CD8-positive, alpha-beta memory T cell (primary cell): ENCODE measurements around the gene MYRIP. TPM values are rescaled to one million over a fixed set of nuclear protein-coding genes. Genes with fewer than 3 reads are reported as not detected.
A peak's percentile ranks its signal among the peaks of the same experiment; 100 is the strongest.
"Not testable (repeated sequence)": the region's sequence is repeated elsewhere in the genome, so short reads cannot be mapped to it uniquely, and the experiment has no call there.

Source experiments
- CTCF ChIA-PET: fragments of 350-600 bp; sonication (Branson Sonifier 250); formaldehyde crosslinking; loops from one replicate; lab custom pipeline; 2021; ENCODE audit warnings: antibody characterized with exemption; lab: Charles Lee
- POLR2A ChIA-PET: fragments of 350-600 bp; sonication (Branson Sonifier 250); formaldehyde crosslinking; loops from one replicate; lab custom pipeline; 2021; ENCODE audit warnings: antibody characterized with exemption; lab: Charles Lee
- DNase-seq, 5 donors: peaks; one replicate each; pipeline versions ENCODE4 v3.0.0 to v3.0.0-alpha.2; 2020 to 2022; ENCODE audit warnings: mixed read lengths in 1 of 5
- H3K27ac ChIP-seq: one replicate; pipeline ENCODE4 v1.7.0; 2013; ENCODE audit warnings: low read depth, mild to moderate bottlenecking, low read length, moderate library complexity
- H3K27me3 ChIP-seq: 2 replicates; pipeline ENCODE4 v1.7.0; 2013; ENCODE audit warnings: low read length, mild to moderate bottlenecking; ENCODE audit not compliant: insufficient read depth, poor library complexity, severe bottlenecking
- H3K36me3 ChIP-seq: 2 replicates; pipeline ENCODE4 v1.7.0; 2013; ENCODE audit warnings: mild to moderate bottlenecking, low read length, moderate library complexity; ENCODE audit not compliant: insufficient read depth
- H3K4me1 ChIP-seq: 2 replicates; pipeline ENCODE4 v1.7.0; 2013; ENCODE audit warnings: mild to moderate bottlenecking, low read length, moderate library complexity; ENCODE audit not compliant: insufficient read depth
- H3K4me3 ChIP-seq: 2 replicates; pipeline ENCODE4 v1.7.0; 2013; ENCODE audit warnings: mild to moderate bottlenecking, low read length
- H3K9me3 ChIP-seq: 2 replicates; pipeline ENCODE4 v1.7.0; 2013; ENCODE audit warnings: mild to moderate bottlenecking, low read length
- H3K27ac Mint-ChIP-seq, 8 donors: one replicate each; pipeline ENCODE4 v1.8.0; 2020 to 2021; ENCODE audit warnings: mixed read lengths in 8 of 8, mild to moderate bottlenecking in 6 of 8, inconsistent platforms in 3 of 8, moderate library complexity in 3 of 8
- H3K27me3 Mint-ChIP-seq, 2 donors: one replicate each; pipeline ENCODE4 v1.8.0; 2020 to 2021; ENCODE audit warnings: mixed read lengths in 2 of 2, mild to moderate bottlenecking in 1 of 2, moderate library complexity in 1 of 2
- H3K36me3 Mint-ChIP-seq, 3 donors: one replicate each; pipeline ENCODE4 v1.8.0; 2020 to 2021; ENCODE audit warnings: mixed read lengths in 3 of 3, inconsistent platforms in 1 of 3, mild to moderate bottlenecking in 1 of 3
- H3K4me1 Mint-ChIP-seq, 3 donors: one replicate each; pipeline ENCODE4 v1.8.0; 2020 to 2021; ENCODE audit warnings: mixed read lengths in 3 of 3, inconsistent platforms in 1 of 3, mild to moderate bottlenecking in 1 of 3
- H3K4me3 Mint-ChIP-seq, 7 donors: one replicate each; pipeline ENCODE4 v1.8.0; 2020 to 2021; ENCODE audit warnings: mixed read lengths in 7 of 7, mild to moderate bottlenecking in 6 of 7, moderate library complexity in 4 of 7, inconsistent platforms in 2 of 7
- H3K9me3 Mint-ChIP-seq, 5 donors: one replicate each; pipeline ENCODE4 v1.8.0; 2020 to 2022; ENCODE audit warnings: mixed read lengths in 5 of 5, mild to moderate bottlenecking in 3 of 5, moderate library complexity in 2 of 5, inconsistent platforms in 1 of 5
- polyA plus RNA-seq: library from polyadenylated mRNA; unstranded; fragments of 300-500 nt; fragmentation: Illumina TruSeq; gene quantifications from one replicate; pipeline ENCODE4 v1.2.3, GENCODE V29; 2021
- total RNA-seq, 2 experiments: library from RNA; stranded (reverse); gene quantifications; one replicate each; pipeline ENCODE4 v1.2.3, GENCODE V29; 2021

The MYRIP gene
- total and polyA plus RNA-seq, 3 experiments from 2014 or later, result not detected

- H3K4me1 ChIP-seq, H3K9me3 Mint-ChIP-seq, H3K36me3 ChIP-seq, H3K4me3 Mint-ChIP-seq, H3K27me3 Mint-ChIP-seq, POLR2A ChIA-PET, H3K36me3 Mint-ChIP-seq, H3K27ac Mint-ChIP-seq, H3K9me3 ChIP-seq, H3K27ac ChIP-seq, DNase-seq, H3K4me3 ChIP-seq, CTCF ChIA-PET, H3K4me1 Mint-ChIP-seq, H3K27me3 ChIP-seq: not testable (repeated sequence)
Measured at GRCh38 chr3:40283057-40283456, 473.6 kb downstream of the MYRIP start.

- Mint-ChIP-seq H3K27ac (no peak overlapping the region), H3K27me3 (peaks cover 0 to 2% of the 10 kb centered on the region in 2 donors), H3K36me3 (peaks cover 8 to 17% (median 17%) of the 10 kb centered on the region in 3 donors), H3K9me3 (peaks cover 0 to 6% (median 2%) of the 10 kb centered on the region in 5 donors), H3K4me1 (peaks cover 3 to 13% (median 12%) of the 10 kb centered on the region in 3 donors), H3K4me3 (no peak overlapping the region)
- Histone ChIP-seq H3K9me3 (no peaks in the 10 kb centered on the region), H3K4me3 (no peak overlapping the region), H3K27ac (no peak overlapping the region), H3K4me1 (no peaks in the 10 kb centered on the region), H3K27me3 (no peaks in the 10 kb centered on the region), H3K36me3 (no peaks in the 10 kb centered on the region)
- POLR2A ChIA-PET, result no interaction called here
- no peak for DNase-seq
- CTCF ChIA-PET, result no interaction called here
Measured at GRCh38 chr3:40287248-40287647, 477.8 kb downstream of the MYRIP start.

GRCh38 chr3:40290396-40290795, 481.0 kb downstream of the MYRIP start:
- Histone ChIP-seq H3K4me1 (no peaks in the 10 kb centered on the region), H3K27me3 (no peaks in the 10 kb centered on the region), H3K36me3 (peaks cover 4% of the 10 kb centered on the region), H3K9me3 (no peaks in the 10 kb centered on the region), H3K27ac (no peak overlapping the region), H3K4me3 (no peak overlapping the region)
- peaks cover 14 to 38% (median 24%) of the 10 kb centered on the region in 3 donors for H3K36me3 Mint-ChIP-seq
- H3K4me1 Mint-ChIP-seq, result peaks cover 3 to 13% (median 12%) of the 10 kb centered on the region in 3 donors
- H3K27ac Mint-ChIP-seq, result peak overlapping the region; percentile 21 to 92 (median 81)
- POLR2A ChIA-PET, result no interaction called here
- peaks cover 0 to 4% of the 10 kb centered on the region in 2 donors for H3K27me3 Mint-ChIP-seq
- peak overlapping the region; percentile 70 to 80 (median 77) for H3K4me3 Mint-ChIP-seq
- CTCF ChIA-PET, result interaction anchor here (1.2 kb wide), 2 partner anchors 14 to 19 kb away, joined by 3 read pairs; no protein-coding TSS in a partner anchor
- peak in 3 of 5 donors; percentile 9 to 61 (median 10) for DNase-seq
- H3K9me3 Mint-ChIP-seq, result peaks cover 0 to 4% (median 1%) of the 10 kb centered on the region in 5 donors

GRCh38 chr3:40291471-40291870, 482.1 kb downstream of the MYRIP start:
- ChIA-PET CTCF (interaction anchor here (1.2 kb wide), 1 partner anchor 18 kb away, joined by 3 read pairs; no protein-coding TSS in a partner anchor), POLR2A (no interaction called here)
- Histone ChIP-seq H3K27ac (no peak overlapping the region), H3K4me3 (no peak overlapping the region), H3K9me3 (no peaks in the 10 kb centered on the region), H3K27me3 (no peaks in the 10 kb centered on the region), H3K36me3 (peaks cover 4% of the 10 kb centered on the region), H3K4me1 (no peaks in the 10 kb centered on the region)
- Mint-ChIP-seq H3K27ac (no peak overlapping the region), H3K4me3 (no peak overlapping the region), H3K36me3 (peaks cover 13 to 43% (median 22%) of the 10 kb centered on the region in 3 donors), H3K9me3 (no peaks in the 10 kb centered on the region), H3K4me1 (peaks cover 3 to 13% (median 12%) of the 10 kb centered on the region in 3 donors), H3K27me3 (peaks cover 0 to 4% of the 10 kb centered on the region in 2 donors)
- DNase-seq, result no peak

GRCh38 chr3:40292637-40293349, 483.4 kb downstream of the MYRIP start:
- Histone ChIP-seq H3K36me3 (peaks cover 4% of the 10 kb centered on the region), H3K27me3 (no peaks in the 10 kb centered on the region), H3K4me3 (no peak overlapping the region), H3K9me3 (no peaks in the 10 kb centered on the region), H3K4me1 (no peaks in the 10 kb centered on the region), H3K27ac (no peak overlapping the region)
- ChIA-PET CTCF (no interaction called here), POLR2A (no interaction called here)
- no peak overlapping the region for H3K27ac Mint-ChIP-seq
- no peak for DNase-seq
- peaks cover 16 to 51% (median 22%) of the 10 kb centered on the region in 3 donors for H3K36me3 Mint-ChIP-seq
- H3K27me3 Mint-ChIP-seq, result peaks cover 0 to 6% of the 10 kb centered on the region in 2 donors
- H3K9me3 Mint-ChIP-seq, result no peaks in the 10 kb centered on the region
- H3K4me3 Mint-ChIP-seq, result no peak overlapping the region
- peaks cover 3 to 13% (median 12%) of the 10 kb centered on the region in 3 donors for H3K4me1 Mint-ChIP-seq

DNA sequence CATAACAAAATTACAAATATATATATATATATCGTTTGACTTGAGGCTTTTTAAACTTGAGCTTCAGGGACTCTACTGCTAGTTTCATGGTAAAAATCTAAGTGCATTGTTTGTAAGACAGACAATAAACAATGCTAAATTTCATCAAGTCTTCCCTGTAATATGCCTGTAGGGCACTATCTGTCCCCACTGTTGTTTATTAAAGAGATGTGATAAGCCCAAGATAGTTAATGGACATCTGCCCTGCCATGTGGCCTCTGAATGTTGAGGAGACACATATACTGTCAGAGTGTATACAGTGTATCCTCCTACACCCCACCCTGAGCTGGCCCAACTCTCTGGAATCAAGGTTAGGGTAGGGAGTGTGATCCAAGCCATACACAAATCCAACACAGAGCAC, 485.0 kb downstream of the MYRIP start:
- no peaks in the 10 kb centered on the region for H3K27me3 ChIP-seq
- Mint-ChIP-seq H3K27ac (no peak overlapping the region), H3K27me3 (peaks cover 0 to 3% of the 10 kb centered on the region in 2 donors), H3K4me3 (no peak overlapping the region), H3K9me3 (no peaks in the 10 kb centered on the region), H3K36me3 (peaks cover 19 to 61% (median 22%) of the 10 kb centered on the region in 3 donors), H3K4me1 (peaks cover 3 to 11% (median 11%) of the 10 kb centered on the region in 3 donors)
- no peaks in the 10 kb centered on the region for H3K4me1 ChIP-seq
- DNase-seq, result no peak
- no peak overlapping the region for H3K4me3 ChIP-seq
- no peak overlapping the region for H3K27ac ChIP-seq
- peaks cover 4% of the 10 kb centered on the region for H3K36me3 ChIP-seq
- CTCF ChIA-PET, result interaction anchor here (1.1 to 1.7 kb wide), 2 partner anchors 15 to 103 kb away, joined by 4 read pairs; partner anchors contain the start of gene EIF1B
- no peaks in the 10 kb centered on the region for H3K9me3 ChIP-seq
- POLR2A ChIA-PET, result no interaction called here

GRCh38 chr3:40298075-40298474, 488.7 kb downstream of the MYRIP start:
- ChIA-PET CTCF (interaction anchor here (1.2 kb wide), 1 partner anchor 10 kb away, joined by 4 read pairs; no protein-coding TSS in a partner anchor), POLR2A (no interaction called here)
- Histone ChIP-seq H3K9me3 (no peaks in the 10 kb centered on the region), H3K4me1 (no peaks in the 10 kb centered on the region), H3K36me3 (peaks cover 4% of the 10 kb centered on the region), H3K4me3 (no peak overlapping the region), H3K27me3 (no peaks in the 10 kb centered on the region), H3K27ac (no peak overlapping the region)
- Mint-ChIP-seq H3K9me3 (no peaks in the 10 kb centered on the region), H3K36me3 (peaks cover 10 to 59% (median 21%) of the 10 kb centered on the region in 3 donors), H3K27me3 (peaks cover 0 to 3% of the 10 kb centered on the region in 2 donors), H3K27ac (no peak overlapping the region), H3K4me1 (no peaks in the 10 kb centered on the region), H3K4me3 (no peak overlapping the region)
- no peak for DNase-seq

- POLR2A ChIA-PET, result no interaction called here
- Histone ChIP-seq H3K36me3 (peaks cover 4% of the 10 kb centered on the region), H3K27me3 (no peaks in the 10 kb centered on the region), H3K27ac (peak overlapping the region; percentile 60), H3K4me1 (no peaks in the 10 kb centered on the region), H3K9me3 (no peaks in the 10 kb centered on the region), H3K4me3 (no peak overlapping the region)
- no peaks in the 10 kb centered on the region for H3K4me1 Mint-ChIP-seq
- DNase-seq, result no peak
- H3K27me3 Mint-ChIP-seq, result peaks cover 0 to 3% of the 10 kb centered on the region in 2 donors
- CTCF ChIA-PET, result interaction anchor here (1.4 kb wide), 1 partner anchor 10 kb away, joined by 3 read pairs; the partner anchor contains the start of gene EIF1B
- H3K4me3 Mint-ChIP-seq, result no peak overlapping the region
- peaks cover 5 to 54% (median 19%) of the 10 kb centered on the region in 3 donors for H3K36me3 Mint-ChIP-seq
- H3K27ac Mint-ChIP-seq, result no peak overlapping the region
- H3K9me3 Mint-ChIP-seq, result no peaks in the 10 kb centered on the region
Measured at GRCh38 chr3:40299130-40299720, 489.8 kb downstream of the MYRIP start.
